GM12892 (cell line): ENCODE results near the gene PPIE.
"Not testable (repeated sequence)": the region's sequence is repeated elsewhere in the genome, so short reads cannot be mapped to it uniquely, and the experiment has no call there.

Source experiments
- DNase-seq: peaks from one replicate; pipeline ENCODE4 v3.0.0; 2011; ENCODE audit not compliant: insufficient read length
- FAIRE-seq: peaks from 2 replicates; lab custom pipeline; 2011; peaks lifted over from hg19 to GRCh38; lab: Jason Lieb, UNC
- POLR2A ChIP-seq: IDR thresholded peaks from 2 replicates; pipeline ENCODE4 v1.6.1; 2011; ENCODE audit warnings: low read depth, low read length, control low read depth
- POLR2AphosphoS5 ChIP-seq: IDR thresholded peaks from 2 replicates; pipeline ENCODE4 v1.6.1; 2011; ENCODE audit warnings: low read depth, low read length, control low read depth
- TAF1 ChIP-seq: IDR thresholded peaks from 2 replicates; pipeline ENCODE4 v1.6.1; 2011; ENCODE audit warnings: low read depth, mild to moderate bottlenecking, control low read depth, low read length, borderline replicate concordance

The PPIE gene

DNA sequence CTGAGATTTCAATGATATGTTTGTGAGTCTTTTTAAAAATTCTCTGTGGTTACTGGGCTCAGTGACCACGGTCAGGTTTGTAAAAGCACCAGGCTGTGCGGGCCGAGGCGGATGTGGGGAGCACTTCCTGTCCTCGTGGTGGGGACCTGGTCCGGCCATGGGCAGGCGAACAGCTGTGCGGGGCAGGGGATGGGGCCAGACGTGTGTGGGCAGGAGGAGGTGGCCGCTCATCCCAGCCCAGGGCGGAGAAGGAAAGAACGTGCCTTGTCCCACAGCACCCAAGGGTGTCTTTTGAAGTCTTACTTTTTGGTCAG lies 37.7 kb downstream of the PPIE start:
- no peak for TF ChIP-seq POLR2AphosphoS5
- no peak for TF ChIP-seq TAF1
- 0 out of 2 replicates have a peak, but pooled peaks have one; percentile 24 for TF ChIP-seq POLR2A
- DNase-seq (peak; percentile 52), FAIRE-seq (peak; percentile 78)

- DNase-seq (no peak), FAIRE-seq (no peak)
- TF ChIP-seq POLR2AphosphoS5 (no peak), TAF1 (no peak), POLR2A (no peak)
Measured at GRCh38 chr1:39776886-39777285, 38.2 kb downstream of the PPIE start.

GRCh38 chr1:39777306-39777705 lies 38.6 kb downstream of the PPIE start:
- no peak for FAIRE-seq
- TF ChIP-seq POLR2AphosphoS5 (no peak), TAF1 (no peak), POLR2A (no peak)
- DNase-seq, result no peak

DNA sequence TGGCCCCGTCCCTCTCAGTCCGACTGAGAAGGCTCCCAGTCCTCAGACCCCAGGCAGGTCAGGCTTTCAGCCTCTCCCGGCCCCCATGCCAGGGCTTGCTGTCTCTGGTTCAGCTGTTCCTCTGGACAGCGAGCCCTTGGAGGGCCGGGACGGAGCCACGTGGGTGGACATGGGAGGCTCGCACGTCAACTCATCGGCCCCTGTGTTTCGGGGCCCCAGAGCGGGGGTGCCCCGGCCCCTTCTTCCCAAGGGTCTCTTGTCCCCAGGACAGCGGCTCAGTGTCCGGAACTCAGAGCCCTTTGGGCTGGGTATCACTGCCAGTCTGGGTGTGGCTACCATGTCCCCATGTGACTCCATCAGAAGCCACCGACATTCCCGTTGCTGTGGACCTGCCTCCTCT lies 39.2 kb downstream of the PPIE start:
- DNase-seq, result not testable (repeated sequence)
- FAIRE-seq, result peak; percentile 73

GRCh38 chr1:39778463-39779099 lies 39.9 kb downstream of the PPIE start:
- not testable (repeated sequence) for DNase-seq, FAIRE-seq

- DNase-seq, result no peak
- FAIRE-seq, result no peak
- TF ChIP-seq POLR2AphosphoS5 (no peak), TAF1 (no peak), POLR2A (no peak)
Measured at GRCh38 chr1:39779137-39779536, 40.5 kb downstream of the PPIE start.

- no peak for TF ChIP-seq TAF1
- no peak for TF ChIP-seq POLR2A
- no peak for TF ChIP-seq POLR2AphosphoS5
- DNase-seq, result no peak
- no peak for FAIRE-seq
Measured at GRCh38 chr1:39779821-39780220, 41.1 kb downstream of the PPIE start.

GRCh38 chr1:39781349-39781715 lies 42.6 kb downstream of the PPIE start:
- TF ChIP-seq POLR2AphosphoS5 (no peak), TAF1 (no peak), POLR2A (no peak)

GRCh38 chr1:39782103-39782502 lies 43.4 kb downstream of the PPIE start:
- DNase-seq (no peak), FAIRE-seq (no peak)
- no peak for TF ChIP-seq TAF1
- no peak for TF ChIP-seq POLR2A
- no peak for TF ChIP-seq POLR2AphosphoS5

More at GRCh38 chr1:39781349-39781715, 42.6 kb downstream of the PPIE start:
- DNase-seq, result no peak
- no peak for FAIRE-seq

DNA sequence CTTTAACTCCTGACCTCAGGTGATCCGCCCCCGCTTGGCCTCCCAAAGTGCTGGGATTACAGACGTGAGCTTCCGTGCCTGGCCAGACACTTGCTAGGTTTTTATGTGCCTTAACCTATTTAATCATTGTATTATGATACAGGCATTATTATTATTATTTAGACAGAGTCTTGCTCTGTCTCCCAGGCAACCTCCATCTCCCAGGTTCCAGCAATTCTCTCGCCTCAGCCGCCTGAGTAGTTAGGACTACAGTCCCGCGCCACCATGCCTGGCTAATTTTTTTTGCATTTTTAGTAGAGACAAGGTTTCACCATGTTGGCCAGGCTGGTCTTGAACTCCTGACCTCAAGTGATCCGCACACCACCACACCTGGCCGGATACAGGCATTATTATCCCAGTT lies 44.0 kb downstream of the PPIE start:
- not testable (repeated sequence) for DNase-seq, FAIRE-seq

DNA sequence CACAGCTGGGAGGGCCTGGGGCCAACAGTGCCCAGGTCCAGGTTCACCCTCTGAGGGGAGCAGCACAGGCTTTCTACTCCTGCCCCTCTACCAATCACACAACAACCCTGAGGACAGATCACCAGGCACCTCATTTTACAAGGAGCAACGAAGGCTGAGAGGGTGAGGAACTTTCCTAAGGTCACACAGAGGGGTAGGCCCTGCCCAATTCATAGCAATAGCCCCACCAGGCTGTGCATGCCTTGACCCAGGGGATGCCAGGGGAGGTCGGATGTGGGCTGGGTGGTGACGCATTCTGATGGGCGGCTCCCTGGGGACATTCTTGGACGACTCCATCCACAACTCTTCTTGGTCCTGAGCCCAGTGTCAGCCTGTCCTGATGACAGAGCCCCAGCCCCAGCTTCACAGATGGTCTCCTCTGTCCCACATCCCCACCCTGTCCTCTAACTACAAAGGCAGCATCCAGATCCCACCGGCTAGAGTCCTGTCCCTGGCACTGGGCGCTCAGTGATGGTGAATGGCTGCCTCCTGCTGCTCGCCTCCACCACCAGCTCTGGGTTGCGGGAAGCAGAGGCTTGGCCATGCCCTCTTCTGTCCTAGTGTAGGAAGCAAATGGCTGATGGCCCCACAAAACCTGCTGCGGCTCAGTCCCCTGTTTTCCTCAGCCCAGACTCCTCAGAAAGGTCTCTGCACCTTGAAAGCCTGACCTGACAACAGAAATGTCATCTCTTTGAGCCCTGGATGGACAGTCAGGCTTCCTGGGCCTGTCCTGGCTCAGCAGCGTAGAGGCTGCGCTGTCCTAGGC lies 47.8 kb downstream of the PPIE start:
- peak; percentile 93 for FAIRE-seq
- DNase-seq, result not testable (repeated sequence)

DNA sequence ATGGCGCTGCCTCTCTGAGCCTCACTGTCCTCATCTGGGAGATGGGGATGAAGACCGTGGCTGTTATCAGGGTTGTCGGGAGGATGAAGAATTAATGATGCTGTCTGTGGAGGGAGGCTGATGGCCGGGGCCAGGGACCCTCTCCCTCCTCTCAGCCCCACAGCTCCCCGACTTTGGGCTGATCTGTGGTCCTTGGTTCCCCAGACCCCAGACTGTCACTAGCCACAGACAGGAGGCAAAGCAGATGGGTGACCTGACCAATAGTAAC lies 48.4 kb downstream of the PPIE start:
- FAIRE-seq, DNase-seq: not testable (repeated sequence)

DNA sequence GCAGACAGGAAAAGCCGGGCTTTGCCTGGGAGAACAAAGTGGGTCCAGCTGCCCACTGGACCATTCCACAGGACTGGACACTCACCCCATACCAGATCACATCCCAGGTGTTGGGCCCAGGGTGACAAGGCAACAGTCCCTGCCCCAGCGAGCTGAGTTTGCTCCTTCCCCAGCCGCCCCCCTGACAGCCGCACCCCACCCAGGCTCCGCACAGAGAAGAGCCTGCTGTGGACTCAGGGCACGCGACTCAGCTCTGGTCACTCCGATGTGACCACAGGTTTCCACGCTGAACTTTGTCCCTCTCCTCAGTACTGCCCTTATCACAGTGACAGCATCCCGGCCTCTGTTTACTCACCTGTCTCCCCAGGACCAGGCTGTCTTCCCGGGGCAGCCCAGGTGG lies 48.8 kb downstream of the PPIE start:
- TF ChIP-seq POLR2A, result no peak
- TF ChIP-seq TAF1, result no peak
- TF ChIP-seq POLR2AphosphoS5, result no peak
- DNase-seq, result no peak
- peak; percentile 33 for FAIRE-seq

DNA sequence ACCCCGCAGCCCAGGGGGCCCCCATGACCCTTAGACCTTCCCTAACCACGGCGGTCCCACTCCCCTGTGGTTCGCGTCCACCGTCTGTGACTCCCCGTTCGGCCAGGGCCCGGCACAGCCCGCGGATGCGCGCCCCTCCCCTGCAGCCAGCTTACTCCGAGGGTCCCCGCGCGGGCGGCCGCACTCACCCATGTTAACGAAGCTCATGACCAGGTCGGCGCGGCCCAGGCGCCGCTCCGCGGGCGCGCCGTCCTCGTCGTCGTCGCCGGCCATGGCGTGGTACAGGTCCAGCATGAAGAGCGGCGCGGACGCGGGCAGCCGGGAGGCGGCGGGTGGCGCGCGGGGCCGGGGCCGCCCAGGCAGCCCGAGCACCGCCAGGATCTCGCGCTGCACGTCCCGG lies 49.3 kb downstream of the PPIE start:
- DNase-seq, result not testable (repeated sequence)
- FAIRE-seq, result peak; percentile 51
